ENCODE measurements around the gene RRP9.

Gene RRP9

DNA sequence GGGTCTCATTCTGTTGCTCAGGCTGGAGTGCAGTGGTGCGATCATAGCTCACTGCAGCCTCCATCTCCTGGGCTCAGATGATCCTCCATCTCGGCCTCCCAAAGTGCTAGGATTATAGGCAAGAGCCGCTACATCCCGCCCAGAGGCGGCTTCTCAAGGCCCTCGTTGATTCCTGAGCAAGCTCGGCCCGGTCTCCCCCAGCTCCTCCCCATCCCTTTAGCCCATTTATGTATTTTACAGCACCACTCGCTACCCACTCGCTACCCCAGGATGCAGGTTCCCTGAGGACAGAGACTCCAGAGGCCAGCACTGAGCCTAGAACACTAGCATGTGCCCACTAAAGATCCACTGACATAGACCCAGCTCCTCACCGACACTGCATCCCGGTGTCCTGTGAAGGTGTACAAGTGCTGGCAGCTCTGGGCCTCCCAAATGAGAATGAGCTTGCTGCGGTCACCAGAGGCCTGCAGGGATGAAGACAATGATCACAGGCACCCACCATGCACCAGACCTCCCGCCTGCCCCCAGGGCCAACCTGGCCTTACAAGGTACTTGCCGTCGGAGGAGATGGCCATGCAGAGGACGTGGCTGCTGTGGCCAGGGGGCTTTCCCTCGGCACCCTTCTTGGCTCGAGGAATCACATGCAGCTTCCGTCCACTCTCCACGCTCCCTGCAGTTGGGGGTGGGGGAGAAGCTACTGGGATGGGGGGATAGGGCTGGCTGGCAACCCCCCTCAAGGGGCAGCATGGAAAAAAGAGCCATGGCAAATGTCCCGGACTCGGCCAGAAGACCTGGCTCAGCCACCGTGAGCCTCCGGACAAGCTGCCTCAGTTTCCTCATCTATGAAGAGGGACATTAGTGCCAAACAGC is 5.6 kb downstream of the RRP9 start:
- TF ChIP-seq CTCF (IDR thresholded peaks at IDR 0.05), result no peak
- no peak for DNase-seq (ENCODE audit: low spot score)
- no peak overlapping the region for H3K27ac ChIP-seq

GRCh38 chr3:51934991-51935885 is 6.5 kb downstream of the RRP9 start:
- DNase-seq (ENCODE audit: low spot score), result no peak
- Histone ChIP-seq H3K4me3 (no peak overlapping the region), H3K27ac (no peak overlapping the region)
- no peak for TF ChIP-seq CTCF (IDR thresholded peaks at IDR 0.05)

More for the DNA sequence above, 5.6 kb downstream of the RRP9 start:
- no peak overlapping the region for H3K4me3 ChIP-seq

- H3K4me3 ChIP-seq, result no peak overlapping the region
- no peak for TF ChIP-seq CTCF (IDR thresholded peaks at IDR 0.05)
- no peak overlapping the region for H3K27ac ChIP-seq
- DNase-seq (ENCODE audit: low spot score), result no peak
These were observed 7.4 kb downstream of the RRP9 start for GRCh38 chr3:51934139-51934850.

DNA sequence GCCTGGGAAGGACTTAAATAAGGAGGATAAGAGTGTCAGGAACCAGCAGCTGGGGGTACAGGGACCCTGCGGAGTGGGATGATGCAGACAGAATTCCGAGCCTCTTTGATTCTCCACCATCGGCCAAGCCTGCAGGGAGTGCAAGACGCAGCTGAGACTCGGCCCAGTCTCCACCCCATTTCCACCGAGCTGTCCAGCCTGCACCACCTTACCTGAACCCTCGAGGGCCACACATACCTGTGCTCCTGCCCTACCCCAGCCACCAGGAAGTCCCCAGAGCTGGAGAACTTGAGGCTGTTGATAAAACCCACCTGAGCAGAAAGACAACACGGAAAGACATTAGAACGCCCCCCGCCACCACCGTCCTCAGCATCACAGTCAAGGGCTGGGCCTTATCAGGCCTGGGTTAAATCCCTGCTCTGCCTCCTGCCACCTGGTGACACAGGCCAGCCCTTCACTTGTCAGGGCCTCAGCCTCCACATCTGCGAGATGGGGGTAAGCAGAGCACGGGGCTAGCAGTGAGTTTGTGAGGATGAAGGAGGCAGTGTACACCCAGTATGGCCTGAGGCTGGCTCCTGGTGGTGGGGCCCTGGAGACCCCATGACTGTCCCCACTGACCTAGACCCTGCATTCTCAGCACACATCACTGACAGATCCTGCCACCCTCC is 8.1 kb downstream of the RRP9 start:
- no peak overlapping the region for H3K4me3 ChIP-seq
- no peak overlapping the region for H3K27ac ChIP-seq
- no peak for DNase-seq (ENCODE audit: low spot score)
- TF ChIP-seq CTCF (IDR thresholded peaks at IDR 0.05), result no peak

GRCh38 chr3:51932471-51933370 is 9.0 kb downstream of the RRP9 start:
- DNase-seq (ENCODE audit: low spot score), result no peak
- Histone ChIP-seq H3K27ac (no peak overlapping the region), H3K4me3 (no peak overlapping the region)
- no peak for TF ChIP-seq CTCF (IDR thresholded peaks at IDR 0.05)

Measured in coronary artery (tissue), 2 donors.